NT2/D1 (cell line): ENCODE data around the gene ERLIN1.

Experiments used
- DNase-seq: peaks from one replicate; pipeline ENCODE4 v3.0.0-alpha.2; 2011; ENCODE audit warnings: low read depth, low spot score
- H3K27me3 ChIP-seq: 2 replicates; pipeline ENCODE4 v1.6.0; 2011; ENCODE audit warnings: mild to moderate bottlenecking; ENCODE audit not compliant: insufficient read length, insufficient read depth
- H3K36me3 ChIP-seq: 2 replicates; pipeline ENCODE4 v1.6.1; 2011; ENCODE audit warnings: mild to moderate bottlenecking, low read length, mixed read lengths; ENCODE audit not compliant: insufficient read depth, insufficient read length
- H3K4me1 ChIP-seq: 2 replicates; pipeline ENCODE4 v1.5.1; 2011; ENCODE audit not compliant: insufficient read depth, insufficient read length
- H3K4me3 ChIP-seq: 2 replicates; pipeline ENCODE4 v1.5.1; 2011; ENCODE audit warnings: low read depth; ENCODE audit not compliant: insufficient read length
- H3K9ac ChIP-seq: 2 replicates; pipeline ENCODE4 v1.6.0; 2011; ENCODE audit warnings: low read depth; ENCODE audit not compliant: insufficient read length
- H3K9me3 ChIP-seq: 2 replicates; pipeline ENCODE4 v1.5.1; 2011; ENCODE audit warnings: mild to moderate bottlenecking, low read length; ENCODE audit not compliant: insufficient read depth
- SUZ12 ChIP-seq: IDR thresholded peaks from 2 replicates; pipeline ENCODE4 v1.6.1; 2011; ENCODE audit not compliant: insufficient read length, insufficient read depth; ENCODE audit errors: extremely low read depth
- YY1 ChIP-seq: IDR thresholded peaks from 2 replicates; pipeline ENCODE4 v1.6.1; 2011; ENCODE audit not compliant: insufficient read length, insufficient read depth
- ZNF274 ChIP-seq: IDR thresholded peaks from 2 replicates; pipeline ENCODE4 v1.6.1; 2011; ENCODE audit warnings: mild to moderate bottlenecking, low read depth, low read length

Gene ERLIN1

GRCh38 chr10:100154666-100155065, 31.2 kb downstream of the ERLIN1 start:
- no peak overlapping the region for H3K9ac ChIP-seq
- no peaks in the 10 kb centered on the region for H3K9me3 ChIP-seq
- no peak for DNase-seq
- TF ChIP-seq YY1 = no peak
- TF ChIP-seq ZNF274 = no peak
- no peak for TF ChIP-seq SUZ12
- H3K4me3 ChIP-seq = no peak overlapping the region
- H3K36me3 ChIP-seq = peaks cover 33% of the 10 kb centered on the region
- no peaks in the 10 kb centered on the region for H3K4me1 ChIP-seq
- H3K27me3 ChIP-seq = no peaks in the 10 kb centered on the region

GRCh38 chr10:100153239-100153825, 32.5 kb downstream of the ERLIN1 start:
- no peak overlapping the region for H3K4me3 ChIP-seq
- DNase-seq = no peak
- H3K36me3 ChIP-seq = peaks cover 33% of the 10 kb centered on the region
- no peak for TF ChIP-seq ZNF274
- H3K9ac ChIP-seq = no peak overlapping the region
- H3K9me3 ChIP-seq = no peaks in the 10 kb centered on the region
- no peaks in the 10 kb centered on the region for H3K4me1 ChIP-seq
- H3K27me3 ChIP-seq = no peaks in the 10 kb centered on the region

- H3K9me3 ChIP-seq = no peaks in the 10 kb centered on the region
- H3K27me3 ChIP-seq = no peaks in the 10 kb centered on the region
- no peak for DNase-seq
- peaks cover 33% of the 10 kb centered on the region for H3K36me3 ChIP-seq
- no peak overlapping the region for H3K4me3 ChIP-seq
- peaks cover under 1% of the 10 kb centered on the region for H3K4me1 ChIP-seq
- no peak for TF ChIP-seq ZNF274
- no peak for TF ChIP-seq YY1
- no peak for TF ChIP-seq SUZ12
- H3K9ac ChIP-seq = no peak overlapping the region
These were observed 34.0 kb downstream of the ERLIN1 start for GRCh38 chr10:100151723-100152300.

GRCh38 chr10:100148353-100149211, 37.2 kb downstream of the ERLIN1 start:
- H3K27me3 ChIP-seq = no peaks in the 10 kb centered on the region
- no peak overlapping the region for H3K4me3 ChIP-seq
- peaks cover 24% of the 10 kb centered on the region for H3K36me3 ChIP-seq
- DNase-seq = no peak
- peaks cover 8% of the 10 kb centered on the region for H3K4me1 ChIP-seq
- H3K9ac ChIP-seq = no peak overlapping the region
- TF ChIP-seq SUZ12 (no peak), YY1 (no peak), ZNF274 (no peak)
- H3K9me3 ChIP-seq = no peaks in the 10 kb centered on the region

- TF ChIP-seq SUZ12 (no peak), YY1 (no peak)
- H3K9ac ChIP-seq = no peak overlapping the region
- peaks cover 8% of the 10 kb centered on the region for H3K4me1 ChIP-seq
- H3K4me3 ChIP-seq = no peak overlapping the region
- DNase-seq = no peak
- peaks cover 11% of the 10 kb centered on the region for H3K36me3 ChIP-seq
- no peaks in the 10 kb centered on the region for H3K9me3 ChIP-seq
- no peaks in the 10 kb centered on the region for H3K27me3 ChIP-seq
These were observed 38.8 kb downstream of the ERLIN1 start for GRCh38 chr10:100146875-100147650.

- Histone ChIP-seq H3K9me3 (no peaks in the 10 kb centered on the region), H3K9ac (no peak overlapping the region), H3K4me3 (no peak overlapping the region), H3K27me3 (no peaks in the 10 kb centered on the region), H3K4me1 (peaks cover 8% of the 10 kb centered on the region), H3K36me3 (peaks cover 4% of the 10 kb centered on the region)
- TF ChIP-seq ZNF274 (no peak), SUZ12 (no peak), YY1 (no peak)
- DNase-seq = no peak
These were observed 39.4 kb downstream of the ERLIN1 start for GRCh38 chr10:100146398-100146797.

- no peak overlapping the region for H3K4me3 ChIP-seq
- H3K9me3 ChIP-seq = no peaks in the 10 kb centered on the region
- H3K4me1 ChIP-seq = peaks cover 8% of the 10 kb centered on the region
- DNase-seq = no peak
- TF ChIP-seq YY1 = no peak
- TF ChIP-seq ZNF274 = no peak
- TF ChIP-seq SUZ12 = no peak
- H3K9ac ChIP-seq = no peak overlapping the region
- no peaks in the 10 kb centered on the region for H3K27me3 ChIP-seq
- no peaks in the 10 kb centered on the region for H3K36me3 ChIP-seq
These were observed 42.1 kb downstream of the ERLIN1 start for GRCh38 chr10:100143756-100144155.
